Hepatocyte (in vitro differentiated cells): Measurements from ENCODE around the gene CTNND2.

Experiments used
- EZH2phosphoT487 ChIP-seq: fragments of 200-600 bp; sonication (generic); IDR thresholded peaks from one replicate; pipeline ENCODE4 v1.6.1; 2018; ENCODE audit warnings: antibody characterized with exemption, mild to moderate bottlenecking, low read depth, moderate library complexity; ENCODE audit not compliant: unreplicated experiment, severe bottlenecking
- TF ChIP-seq, protein P1 (sequence below): fragments of 200-600 bp; sonication (generic); IDR thresholded peaks from 2 replicates; pipeline ENCODE4 v1.5.1; 2016; ENCODE audit warnings: antibody characterized with exemption, mild to moderate bottlenecking; ENCODE audit not compliant: poor library complexity

DNA sequence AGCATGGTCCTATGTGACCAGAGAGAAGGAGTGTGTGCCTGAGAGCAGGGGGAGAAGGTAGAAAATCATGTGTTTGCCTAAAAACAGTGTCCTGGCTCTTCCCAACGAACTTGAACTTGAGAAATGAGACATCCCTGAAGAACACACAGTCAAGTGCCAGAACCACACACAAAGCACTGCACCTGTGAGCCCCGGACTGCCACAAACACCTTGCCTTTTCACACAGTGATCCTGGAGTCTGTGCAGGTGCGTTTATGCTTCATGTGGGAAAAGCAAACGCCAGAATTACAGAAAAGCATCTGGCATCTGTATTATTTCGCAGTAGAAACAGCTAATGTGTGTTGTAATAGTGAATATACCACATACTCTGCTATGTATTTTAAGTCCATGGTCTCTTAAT, 9.3 kb downstream of the CTNND2 start:
- TF ChIP-seq, protein P1, sequence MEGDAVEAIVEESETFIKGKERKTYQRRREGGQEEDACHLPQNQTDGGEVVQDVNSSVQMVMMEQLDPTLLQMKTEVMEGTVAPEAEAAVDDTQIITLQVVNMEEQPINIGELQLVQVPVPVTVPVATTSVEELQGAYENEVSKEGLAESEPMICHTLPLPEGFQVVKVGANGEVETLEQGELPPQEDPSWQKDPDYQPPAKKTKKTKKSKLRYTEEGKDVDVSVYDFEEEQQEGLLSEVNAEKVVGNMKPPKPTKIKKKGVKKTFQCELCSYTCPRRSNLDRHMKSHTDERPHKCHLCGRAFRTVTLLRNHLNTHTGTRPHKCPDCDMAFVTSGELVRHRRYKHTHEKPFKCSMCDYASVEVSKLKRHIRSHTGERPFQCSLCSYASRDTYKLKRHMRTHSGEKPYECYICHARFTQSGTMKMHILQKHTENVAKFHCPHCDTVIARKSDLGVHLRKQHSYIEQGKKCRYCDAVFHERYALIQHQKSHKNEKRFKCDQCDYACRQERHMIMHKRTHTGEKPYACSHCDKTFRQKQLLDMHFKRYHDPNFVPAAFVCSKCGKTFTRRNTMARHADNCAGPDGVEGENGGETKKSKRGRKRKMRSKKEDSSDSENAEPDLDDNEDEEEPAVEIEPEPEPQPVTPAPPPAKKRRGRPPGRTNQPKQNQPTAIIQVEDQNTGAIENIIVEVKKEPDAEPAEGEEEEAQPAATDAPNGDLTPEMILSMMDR: no peak
- TF ChIP-seq EZH2phosphoT487: no peak
